ENCODE data around the gene AFG3L2. TPM values are rescaled to one million over a fixed set of nuclear protein-coding genes. Genes with fewer than 3 reads are reported as not detected.

AFG3L2 gene
- total RNA-seq, 1 donor from 2014 or later: 74.6 TPM

DNA sequence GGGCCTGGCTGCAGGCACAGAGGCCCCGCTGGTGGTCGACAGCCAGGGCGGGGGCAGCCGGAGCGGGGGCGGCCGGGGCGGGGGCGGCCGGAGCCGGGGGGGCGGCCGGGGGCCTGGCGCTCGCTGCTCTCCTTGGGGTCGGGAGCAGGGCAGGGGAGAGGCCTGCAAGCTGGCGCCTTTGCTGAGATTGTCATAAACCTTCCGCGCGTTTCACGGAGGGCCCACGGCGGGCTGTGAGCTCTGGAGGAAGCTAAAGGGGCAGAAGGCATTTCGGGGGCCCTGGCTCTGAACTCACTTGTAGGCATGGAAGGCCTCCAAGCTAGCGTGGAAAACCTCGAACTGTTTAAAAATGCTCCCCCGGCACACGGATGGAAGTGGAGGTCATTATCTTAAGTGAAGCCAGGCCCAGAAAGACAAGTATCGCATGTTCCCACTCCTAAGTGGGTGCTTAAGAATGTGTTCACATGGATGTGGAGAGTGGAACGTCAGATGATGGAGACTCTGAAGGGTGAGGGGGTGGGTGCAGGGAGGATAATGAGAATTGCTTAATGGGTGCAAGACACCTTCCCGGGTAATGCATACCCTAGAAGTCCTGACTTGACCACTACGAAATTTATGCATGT is 31.3 kb upstream of the AFG3L2 start:
- intact Hi-C loops (cut with micrococcal nuclease): loop anchor here (5.0 kb wide), 1 partner anchor 249 kb away; the partner anchor contains the start of gene SPIRE1
- H3K27ac Mint-ChIP-seq: peak overlapping the region; percentile 72

DNA sequence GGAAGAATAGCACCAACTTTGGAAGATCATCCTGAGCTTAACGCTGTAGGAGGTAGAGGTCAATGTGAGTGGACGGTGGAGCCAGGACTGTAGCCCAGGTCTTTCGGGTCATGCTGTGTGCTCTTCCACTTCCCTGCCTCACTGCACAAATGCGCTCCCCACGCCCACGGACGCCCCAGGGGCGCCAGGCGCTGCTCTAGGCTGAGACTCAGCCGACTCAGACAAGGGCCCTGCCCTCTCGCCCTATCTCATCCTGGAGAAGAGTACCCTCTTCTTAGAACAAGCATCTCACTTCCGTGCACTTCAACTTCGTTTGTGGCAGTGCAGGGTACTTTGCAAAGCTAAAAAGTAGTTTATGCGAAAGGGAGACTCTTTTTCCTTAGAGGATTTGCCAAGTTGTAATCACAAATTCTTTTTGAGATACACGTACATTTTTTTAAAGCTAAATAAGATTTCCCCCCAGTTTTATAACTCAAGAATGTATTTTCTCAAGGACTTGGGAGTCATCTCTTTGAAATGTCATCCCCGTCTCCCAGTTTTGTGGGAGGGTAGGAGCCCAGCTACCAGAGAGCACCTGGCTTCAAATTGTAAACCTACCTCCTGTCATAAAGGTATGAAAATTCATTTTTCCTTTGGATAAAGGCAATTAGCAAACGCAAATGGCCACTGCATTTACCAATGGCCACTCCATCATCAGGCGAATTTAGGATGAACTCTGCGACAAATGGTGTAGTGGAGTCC is 29.5 kb upstream of the AFG3L2 start:
- Mint-ChIP-seq H3K27ac (no peak overlapping the region), H3K4me3 (peak overlapping the region; percentile 79), H3K9me3 (no peaks in the 10 kb centered on the region), H3K4me1 (peaks cover 35% of the 10 kb centered on the region), H3K36me3 (ENCODE audit: low read depth) (no peaks in the 10 kb centered on the region), H3K27me3 (peaks cover 40% of the 10 kb centered on the region)
- peak; percentile 66 for DNase-seq
- intact Hi-C loops (cut with micrococcal nuclease): loop anchor here (1.0 to 5.0 kb wide), 4 partner anchors 12 to 251 kb away; partner anchors contain the start of genes AFG3L2 and SPIRE1

More for the DNA sequence above, 31.3 kb upstream of the AFG3L2 start:
- Mint-ChIP-seq H3K36me3 (ENCODE audit: low read depth) (no peaks in the 10 kb centered on the region), H3K9me3 (no peaks in the 10 kb centered on the region), H3K4me1 (peaks cover 33% of the 10 kb centered on the region), H3K4me3 (peak overlapping the region; percentile 79), H3K27me3 (peaks cover 35% of the 10 kb centered on the region)
- no peak for DNase-seq

DNA sequence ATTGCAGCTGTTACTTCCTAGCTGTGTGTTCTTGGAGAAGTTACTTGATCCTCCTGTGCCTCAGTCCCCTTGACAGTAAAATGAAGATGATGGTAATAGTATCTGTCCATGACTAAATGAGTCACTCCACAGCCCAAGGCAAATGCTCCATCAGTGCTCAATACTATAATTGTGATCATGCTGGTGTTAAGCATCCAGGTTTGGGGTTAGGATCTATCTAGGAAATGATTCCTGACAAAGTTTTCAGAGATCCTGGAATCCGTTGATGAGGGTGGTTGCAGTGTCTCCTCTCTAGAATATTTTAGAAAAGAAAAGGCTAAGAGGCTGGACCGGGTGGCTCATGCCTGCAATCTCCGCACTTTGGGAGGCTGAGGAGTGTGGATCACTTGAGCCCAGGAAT is 28.0 kb upstream of the AFG3L2 start:
- DNase-seq: no peak

DNA sequence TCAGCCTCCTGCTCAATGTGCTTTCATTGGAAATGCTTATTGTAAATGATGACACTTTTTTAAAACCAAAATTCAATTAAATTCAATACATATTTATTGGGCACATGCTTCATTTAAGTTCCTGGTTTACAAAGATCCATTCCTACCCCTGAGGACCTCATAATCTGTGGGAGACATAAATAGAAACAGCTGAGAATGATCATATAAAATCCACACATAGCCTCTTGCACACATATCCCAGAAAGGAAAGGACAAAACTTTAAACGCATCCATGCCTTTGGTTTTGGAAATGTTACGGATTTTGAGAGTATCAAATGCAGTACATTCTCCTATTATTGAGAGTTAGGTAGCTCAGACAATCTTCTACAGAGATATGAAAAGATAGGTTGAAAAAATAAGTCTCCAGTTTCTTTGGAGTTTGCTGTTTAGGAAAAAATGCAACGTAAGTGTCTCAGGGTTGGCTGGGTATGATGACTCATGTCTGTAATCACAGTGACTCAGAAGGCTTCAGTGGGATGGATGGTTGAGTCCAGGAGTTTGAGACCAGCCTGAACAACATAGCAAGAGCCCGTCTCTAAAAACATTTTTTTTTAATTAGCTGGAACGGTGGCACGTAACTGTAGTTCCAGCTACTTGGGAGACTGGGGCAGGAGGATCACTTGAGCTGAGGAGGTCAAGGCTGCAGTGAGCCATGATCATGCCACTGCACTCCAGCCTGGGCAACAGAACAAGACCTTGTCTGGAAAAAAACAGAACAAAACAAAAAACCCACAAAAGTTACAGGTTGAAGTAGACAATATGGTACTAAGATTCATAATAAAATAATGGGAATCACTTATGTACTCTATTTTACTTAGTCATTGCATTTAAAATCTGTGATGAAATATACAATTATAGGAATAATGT is 26.8 kb upstream of the AFG3L2 start:
- Mint-ChIP-seq H3K9me3 (no peaks in the 10 kb centered on the region), H3K27ac (no peak overlapping the region), H3K4me1 (peaks cover 30% of the 10 kb centered on the region), H3K27me3 (peaks cover 40% of the 10 kb centered on the region), H3K36me3 (ENCODE audit: low read depth) (no peaks in the 10 kb centered on the region), H3K4me3 (no peak overlapping the region)
- intact Hi-C loops (cut with micrococcal nuclease): no loop called here
- no peak for DNase-seq

More for the DNA sequence above, 28.0 kb upstream of the AFG3L2 start:
- Mint-ChIP-seq H3K4me3 (no peak overlapping the region), H3K36me3 (ENCODE audit: low read depth) (no peaks in the 10 kb centered on the region), H3K27me3 (peaks cover 40% of the 10 kb centered on the region), H3K4me1 (peaks cover 34% of the 10 kb centered on the region), H3K9me3 (no peaks in the 10 kb centered on the region), H3K27ac (peak overlapping the region; percentile 40)
- intact Hi-C loops (cut with micrococcal nuclease): loop anchor here (5.0 kb wide), 1 partner anchor 252 kb away; the partner anchor contains the start of gene SPIRE1

DNA sequence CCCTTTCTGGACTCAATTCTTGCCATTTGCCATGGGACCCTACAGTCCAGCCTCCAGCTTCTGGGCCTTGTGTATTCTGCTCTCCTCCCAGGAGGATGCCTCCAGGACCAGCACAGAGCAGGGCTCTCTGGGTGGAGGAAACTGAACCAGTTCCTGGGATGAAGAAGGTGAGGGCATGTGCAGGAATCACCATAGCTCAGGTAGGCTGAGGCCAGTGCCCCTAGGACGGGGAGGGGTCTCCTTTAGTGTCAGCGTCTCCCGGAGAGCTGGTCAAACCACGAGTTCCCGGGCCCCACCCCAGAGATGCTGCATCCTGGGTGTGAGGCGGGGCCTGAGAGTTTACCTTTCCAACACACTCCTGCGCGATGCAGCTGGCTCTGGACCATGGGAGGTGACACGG is 24.9 kb upstream of the AFG3L2 start:
- intact Hi-C loops (cut with micrococcal nuclease): no loop called here
- Mint-ChIP-seq H3K36me3 (ENCODE audit: low read depth) (no peaks in the 10 kb centered on the region), H3K27me3 (peaks cover 34% of the 10 kb centered on the region), H3K4me1 (peaks cover 19% of the 10 kb centered on the region), H3K9me3 (no peaks in the 10 kb centered on the region), H3K4me3 (no peak overlapping the region), H3K27ac (no peak overlapping the region)
- no peak for DNase-seq

DNA sequence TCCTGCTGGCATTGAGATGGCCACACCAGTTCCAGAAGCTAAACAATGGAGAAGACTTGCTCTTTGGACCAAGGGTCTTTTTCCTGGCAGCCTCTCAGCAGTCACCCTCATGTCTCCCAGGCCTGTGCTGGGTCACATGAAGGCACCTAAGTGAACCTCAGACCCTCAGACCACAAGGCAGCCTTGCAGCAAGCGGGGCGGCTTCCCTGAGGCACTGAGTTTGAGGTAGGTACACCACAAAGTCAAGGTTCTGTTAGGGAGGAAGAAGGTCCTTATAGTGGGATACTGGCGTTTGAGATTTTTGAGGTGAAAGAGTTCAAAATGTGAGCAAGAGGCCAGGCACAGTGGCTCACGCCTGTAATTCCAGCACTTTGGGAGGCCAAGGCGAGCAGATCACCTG is 22.2 kb upstream of the AFG3L2 start:
- no peaks in the 10 kb centered on the region for H3K9me3 Mint-ChIP-seq
- no peak overlapping the region for H3K27ac Mint-ChIP-seq
- intact Hi-C loops (cut with micrococcal nuclease): no loop called here
- DNase-seq: no peak
- peaks cover 9% of the 10 kb centered on the region for H3K4me1 Mint-ChIP-seq
- no peak overlapping the region for H3K4me3 Mint-ChIP-seq
- no peaks in the 10 kb centered on the region for H3K36me3 Mint-ChIP-seq (ENCODE audit: low read depth)
- peaks cover 18% of the 10 kb centered on the region for H3K27me3 Mint-ChIP-seq

DNA sequence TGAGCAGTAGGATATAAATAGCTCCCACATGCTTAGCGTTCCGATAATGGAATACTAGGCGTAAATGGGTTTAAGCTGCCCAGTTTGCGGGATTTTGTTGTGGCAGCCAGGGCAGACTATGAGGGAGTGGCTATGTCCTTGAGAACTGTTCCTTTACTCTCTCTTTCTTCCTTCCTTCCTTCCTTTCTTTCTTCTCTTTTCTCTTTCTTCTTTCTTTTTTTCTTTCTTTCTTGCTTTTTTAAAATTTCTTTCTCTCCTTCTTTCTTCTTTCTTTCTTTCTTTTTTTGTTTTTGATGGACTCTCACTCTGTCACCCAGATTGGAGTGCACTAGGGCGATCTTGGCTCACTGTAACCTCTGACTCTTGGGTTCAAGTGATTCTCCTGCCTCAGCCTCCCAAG is 21.6 kb upstream of the AFG3L2 start:
- Mint-ChIP-seq H3K4me1 (peaks cover 4% of the 10 kb centered on the region), H3K27me3 (peaks cover 13% of the 10 kb centered on the region), H3K9me3 (no peaks in the 10 kb centered on the region), H3K27ac (no peak overlapping the region), H3K4me3 (no peak overlapping the region), H3K36me3 (ENCODE audit: low read depth) (no peaks in the 10 kb centered on the region)
- intact Hi-C loops (cut with micrococcal nuclease): no loop called here
- no peak for DNase-seq

DNA sequence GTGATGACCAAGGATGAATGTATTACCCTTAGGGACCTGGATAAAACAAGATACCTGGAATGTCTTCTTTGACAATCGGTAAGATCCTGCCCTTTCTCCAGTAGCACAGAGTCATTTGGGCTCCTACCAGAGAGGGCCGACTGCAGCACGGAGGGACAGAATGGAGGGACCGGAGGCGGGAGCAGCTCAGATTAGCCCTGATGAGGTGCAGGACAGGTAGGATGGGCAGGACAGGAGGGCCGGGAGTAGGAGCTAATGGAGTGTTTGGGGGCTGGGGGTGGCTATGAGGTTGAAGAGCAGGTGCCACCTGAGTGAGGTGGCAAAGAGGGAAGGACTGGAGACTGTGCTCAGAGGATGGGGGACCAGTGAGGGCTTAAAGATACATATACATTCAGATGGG is 20.8 kb upstream of the AFG3L2 start:
- no peak for DNase-seq
- Mint-ChIP-seq H3K27ac (no peak overlapping the region), H3K4me3 (no peak overlapping the region), H3K36me3 (ENCODE audit: low read depth) (no peaks in the 10 kb centered on the region), H3K4me1 (peaks cover 3% of the 10 kb centered on the region), H3K9me3 (no peaks in the 10 kb centered on the region), H3K27me3 (peaks cover 10% of the 10 kb centered on the region)
- intact Hi-C loops (cut with micrococcal nuclease): no loop called here

DNA sequence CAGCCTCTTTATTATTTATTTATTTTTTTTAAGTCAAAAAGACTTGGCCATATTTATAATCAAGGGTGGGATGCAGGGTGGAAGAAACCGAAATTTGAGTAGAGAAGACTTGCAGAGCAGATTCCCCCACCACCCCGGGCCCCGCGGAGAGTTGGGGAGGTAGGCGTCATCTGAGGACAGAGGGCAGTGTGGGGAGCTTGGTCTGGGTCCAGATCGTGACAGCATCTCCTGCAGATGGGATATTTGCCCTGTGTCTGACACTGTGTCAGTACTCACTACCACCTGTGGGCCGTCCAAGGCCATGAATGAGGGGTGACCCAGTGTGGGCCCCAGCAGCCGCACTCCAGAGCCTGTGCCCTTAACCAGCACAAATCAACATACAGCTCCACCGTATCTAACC is 20.2 kb upstream of the AFG3L2 start:
- H3K27me3 Mint-ChIP-seq: peaks cover 7% of the 10 kb centered on the region
- H3K4me3 Mint-ChIP-seq: no peak overlapping the region
- intact Hi-C loops (cut with micrococcal nuclease): no loop called here
- no peak for DNase-seq
- no peaks in the 10 kb centered on the region for H3K36me3 Mint-ChIP-seq (ENCODE audit: low read depth)
- H3K9me3 Mint-ChIP-seq: no peaks in the 10 kb centered on the region
- H3K27ac Mint-ChIP-seq: no peak overlapping the region
- no peaks in the 10 kb centered on the region for H3K4me1 Mint-ChIP-seq

DNA sequence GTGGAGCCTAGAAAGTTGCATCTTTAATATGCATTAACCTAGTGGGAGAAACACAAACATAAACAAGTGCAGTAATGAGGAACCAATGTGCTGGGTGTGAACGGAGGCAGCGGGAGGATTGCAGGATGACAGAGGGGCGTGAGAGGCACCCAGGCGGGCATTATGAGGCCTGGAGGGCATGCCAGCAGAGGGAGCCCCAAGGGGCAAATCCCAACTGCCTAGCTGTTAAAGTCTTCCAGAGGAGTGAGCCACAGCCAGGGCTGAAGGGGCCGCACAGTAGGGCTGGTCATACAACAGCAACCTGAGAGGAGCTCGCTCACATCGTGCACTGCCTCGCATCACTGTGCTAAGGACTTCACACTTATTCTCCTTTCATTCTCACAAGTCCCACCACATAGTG is 17.4 kb upstream of the AFG3L2 start:
- no peaks in the 10 kb centered on the region for H3K36me3 Mint-ChIP-seq (ENCODE audit: low read depth)
- DNase-seq: peak; percentile 65
- no peaks in the 10 kb centered on the region for H3K9me3 Mint-ChIP-seq
- peaks cover 8% of the 10 kb centered on the region for H3K27me3 Mint-ChIP-seq
- intact Hi-C loops (cut with micrococcal nuclease): loop anchor here (1.0 to 5.0 kb wide), 2 partner anchors 13 to 538 kb away; partner anchors contain the start of gene PRELID3A
- no peak overlapping the region for H3K27ac Mint-ChIP-seq
- no peaks in the 10 kb centered on the region for H3K4me1 Mint-ChIP-seq
- no peak overlapping the region for H3K4me3 Mint-ChIP-seq

DNA sequence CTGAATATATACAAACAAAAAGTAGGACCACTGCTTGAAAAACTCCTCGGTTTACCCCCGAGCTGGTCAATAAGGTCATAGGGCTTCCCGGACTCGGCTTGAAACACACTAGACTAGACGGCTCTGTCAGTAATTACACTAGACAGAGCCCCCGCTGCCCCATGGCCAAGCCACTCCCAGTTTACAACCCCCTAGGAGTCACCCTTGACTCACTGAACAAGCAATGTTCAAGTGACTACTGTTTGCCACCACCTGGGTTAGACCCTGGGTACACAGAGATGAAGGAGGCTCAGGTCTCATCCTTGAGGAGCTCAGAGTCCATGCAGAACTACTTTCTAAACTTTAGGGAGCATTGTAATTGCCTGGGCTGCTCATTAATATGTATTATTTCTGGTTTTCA is 17.0 kb upstream of the AFG3L2 start:
- Mint-ChIP-seq H3K4me3 (no peak overlapping the region), H3K36me3 (ENCODE audit: low read depth) (no peaks in the 10 kb centered on the region), H3K27ac (no peak overlapping the region), H3K27me3 (peaks cover 8% of the 10 kb centered on the region), H3K4me1 (no peaks in the 10 kb centered on the region), H3K9me3 (no peaks in the 10 kb centered on the region)
- no peak for DNase-seq
- intact Hi-C loops (cut with micrococcal nuclease): loop anchor here (1.0 to 5.0 kb wide), 2 partner anchors 13 to 538 kb away; partner anchors contain the start of gene PRELID3A

DNA sequence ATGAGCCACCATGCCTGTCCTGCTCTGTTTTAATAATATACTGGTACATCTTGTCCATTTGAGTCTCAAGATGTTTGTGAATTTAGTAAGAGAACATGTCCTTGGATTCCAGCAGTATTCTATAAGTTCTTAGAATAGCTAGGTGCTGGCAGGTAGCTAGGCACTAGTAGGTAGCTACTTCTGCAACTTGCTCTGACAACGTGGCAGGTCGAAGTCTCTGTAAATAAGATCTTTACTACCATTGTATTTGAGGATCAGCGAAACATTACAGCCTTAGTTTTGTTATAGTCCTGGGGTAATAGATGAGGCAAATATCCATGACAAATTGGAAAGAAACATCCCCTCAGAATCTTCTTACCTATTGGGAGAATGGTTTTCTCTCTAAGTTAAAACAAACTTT is 16.5 kb upstream of the AFG3L2 start:
- Mint-ChIP-seq H3K9me3 (no peaks in the 10 kb centered on the region), H3K4me3 (no peak overlapping the region), H3K27me3 (peaks cover 6% of the 10 kb centered on the region), H3K36me3 (ENCODE audit: low read depth) (no peaks in the 10 kb centered on the region), H3K4me1 (no peaks in the 10 kb centered on the region), H3K27ac (no peak overlapping the region)
- intact Hi-C loops (cut with micrococcal nuclease): loop anchor here (5.0 kb wide), 1 partner anchor 539 kb away; no protein-coding TSS in a partner anchor
- no peak for DNase-seq

DNA sequence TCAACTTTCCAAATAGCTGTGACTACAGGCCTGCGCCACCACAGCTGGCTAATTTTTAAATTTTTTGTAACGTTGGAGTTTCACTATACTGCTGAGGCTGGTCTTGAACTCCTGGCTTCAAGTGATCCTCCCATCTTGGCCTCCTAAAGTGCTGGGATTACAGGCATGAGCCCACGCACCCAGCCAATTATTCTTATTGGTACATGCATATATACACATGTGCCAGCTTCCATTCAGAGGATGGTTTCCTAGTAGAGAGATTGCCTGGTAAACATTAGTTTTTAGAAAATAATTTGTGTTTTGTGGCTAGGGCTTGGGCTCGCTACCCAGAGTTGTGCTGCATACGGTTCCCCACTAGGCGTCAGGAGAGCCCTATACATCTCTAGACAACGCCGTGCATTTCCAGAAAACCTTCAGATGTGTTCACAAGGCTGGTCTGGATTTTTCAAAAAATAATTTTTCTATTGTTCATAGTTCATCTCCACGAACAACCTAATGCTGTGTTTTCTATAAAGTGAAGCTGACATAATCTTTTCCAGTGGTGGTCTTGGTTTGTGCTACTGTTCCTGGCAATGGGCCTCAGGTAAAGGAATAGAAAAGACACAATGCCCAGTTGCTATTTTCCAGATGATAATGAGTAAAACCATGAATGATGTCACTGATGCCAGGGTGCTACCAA is 14.6 kb upstream of the AFG3L2 start:
- Mint-ChIP-seq H3K4me1 (no peaks in the 10 kb centered on the region), H3K9me3 (no peaks in the 10 kb centered on the region), H3K4me3 (no peak overlapping the region), H3K27me3 (peaks cover 6% of the 10 kb centered on the region), H3K36me3 (ENCODE audit: low read depth) (no peaks in the 10 kb centered on the region), H3K27ac (no peak overlapping the region)
- peak; percentile 85 for DNase-seq
- intact Hi-C loops (cut with micrococcal nuclease): loop anchor here (1.0 to 5.0 kb wide), 2 partner anchors 269 to 541 kb away; no protein-coding TSS in a partner anchor
